ENCODE measurements around the gene TALDO1. TPM values are rescaled to one million over a fixed set of nuclear protein-coding genes. Genes with fewer than 3 reads are reported as not detected.

The TALDO1 gene
- total and polyA plus RNA-seq, 2 of the 8 experiments (the other 6 are each of a cell fraction or from before 2014, with no cell fraction given) = 265 to 308 TPM

- TF ChIP-seq ATF2 (IDR thresholded peaks at IDR 0.05; ENCODE audit: low read length) = no peak
- TF ChIP-seq SP4 (IDR thresholded peaks at IDR 0.05; ENCODE audit: low read length) = no peak
- no peak for TF ChIP-seq GABPA (IDR thresholded peaks at IDR 0.05; ENCODE audit: borderline replicate concordance, insufficient read depth, low read length)
- no peak for TF ChIP-seq ZNF274 (IDR thresholded peaks at IDR 0.05; ENCODE audit: borderline replicate concordance, extremely low read depth, low read length)
- TF ChIP-seq BRCA1 (IDR thresholded peaks at IDR 0.05; ENCODE audit: low read depth, low read length) = no peak
- no peak for TF ChIP-seq HDAC2 (IDR thresholded peaks at IDR 0.05; ENCODE audit: borderline replicate concordance in 1 of 2, low read depth in 2 of 2, low read length in 2 of 2)
- no peak for TF ChIP-seq POU5F1 (IDR thresholded peaks at IDR 0.05; ENCODE audit: low read depth, low read length)
- TF ChIP-seq NANOG (IDR thresholded peaks at IDR 0.05; ENCODE audit: insufficient read depth, low read depth, low read length, poor library complexity, severe bottlenecking) = no peak
- no peak for TF ChIP-seq CREB1 (IDR thresholded peaks at IDR 0.05)
- no peak for TF ChIP-seq BACH1 (IDR thresholded peaks at IDR 0.05; ENCODE audit: low read length)
- no peak; the same call in 1 of the 2 replicates for TF ChIP-seq POLR2AphosphoS5 (IDR thresholded peaks at IDR 0.05; ENCODE audit: low read depth, low read length)
- peak; percentile 8; the same call in 1 of the 2 replicates for TF ChIP-seq E2F6 (IDR thresholded peaks at IDR 0.05)
- TF ChIP-seq RBBP5 (IDR thresholded peaks at IDR 0.05; ENCODE audit: borderline replicate concordance, low read depth, low read length) = no peak
- TF ChIP-seq TAF7 (optimal IDR thresholded peaks at IDR 0.05; ENCODE audit: borderline replicate concordance, low read depth, low read length) = peak; percentile 50
- TF ChIP-seq CTBP2 (IDR thresholded peaks at IDR 0.05; ENCODE audit: borderline replicate concordance, insufficient read depth, insufficient read length, low read length) = no peak
- no peak for TF ChIP-seq CBX8 (IDR thresholded peaks at IDR 0.05; ENCODE audit: borderline replicate concordance, low read depth, low read length)
- peak; percentile 93 for TF ChIP-seq PHF8 (conservative IDR thresholded peaks at IDR 0.05; ENCODE audit: low read depth, low read length)
- TF ChIP-seq TBP (IDR thresholded peaks at IDR 0.05; ENCODE audit: low read depth, low read length) = peak; percentile 50; the same call in 1 of the 2 replicates
- TF ChIP-seq SIX5 (IDR thresholded peaks at IDR 0.05; ENCODE audit: low read depth, low read length) = no peak
- no peak for TF ChIP-seq KDM1A (IDR thresholded peaks at IDR 0.05; ENCODE audit: borderline replicate concordance, low read length)
- TF ChIP-seq YY1 (IDR thresholded peaks at IDR 0.05; ENCODE audit: low read depth, low read length) = peak; percentile 87
Observed at GRCh38 chr11:777288-778255, 30.3 kb downstream of the TALDO1 start, which contains the start of gene GATD1 (continued).

Measured in H1 (cell line).